Effector memory CD8-positive, alpha-beta T cell (primary cell): Measurements from ENCODE around the gene RAMACL.
A peak's percentile ranks its signal among the peaks of the same experiment; 100 is the strongest.

ENCODE experiments used
- ATAC-seq: fragments of 150-1000 bp; cut with Tn5 transposase; replicated peaks from 2 replicates; pipeline ENCODE4 v1.10.0; 2021; ENCODE audit warnings: mild to moderate bottlenecking, moderate library complexity
- DNase-seq, 3 experiments: peaks; one replicate each; pipeline ENCODE4 v3.0.0; 2021
- H3K27ac Mint-ChIP-seq, 2 donors: one replicate each; pipeline ENCODE4 v1.8.0; 2022; ENCODE audit warnings: mild to moderate bottlenecking in 2 of 2, mixed read lengths in 2 of 2, moderate library complexity in 2 of 2
- H3K27me3 Mint-ChIP-seq, 2 donors: one replicate each; pipeline ENCODE4 v1.8.0; 2022; ENCODE audit warnings: mixed read lengths in 2 of 2
- H3K36me3 Mint-ChIP-seq: one replicate; pipeline ENCODE4 v1.8.0; 2022; ENCODE audit warnings: mild to moderate bottlenecking, moderate library complexity, mixed read lengths; ENCODE audit not compliant: insufficient read depth
- H3K4me1 Mint-ChIP-seq, 2 donors: one replicate each; pipeline ENCODE4 v1.8.0; 2022; ENCODE audit warnings: low read depth in 2 of 2, mixed read lengths in 2 of 2
- H3K4me3 Mint-ChIP-seq, 2 donors: one replicate each; pipeline ENCODE4 v1.8.0; 2022; ENCODE audit warnings: mild to moderate bottlenecking in 2 of 2, mixed read lengths in 2 of 2, moderate library complexity in 2 of 2
- H3K9me3 Mint-ChIP-seq, 2 donors: one replicate each; pipeline ENCODE4 v1.8.0; 2022; ENCODE audit warnings: mixed read lengths in 2 of 2

Gene RAMACL

GRCh38 chr6:166614171-166614583 is 27.7 kb upstream of the RAMACL start:
- H3K27ac Mint-ChIP-seq = peak overlapping the region in 1 of 2 donors; percentile 20
- no peaks in the 10 kb centered on the region for H3K36me3 Mint-ChIP-seq
- ATAC-seq (no peak), DNase-seq (no peak)
- peaks cover 0 to 9% of the 10 kb centered on the region in 2 donors for H3K27me3 Mint-ChIP-seq
- H3K4me1 Mint-ChIP-seq = no peaks in the 10 kb centered on the region
- no peak overlapping the region for H3K4me3 Mint-ChIP-seq
- H3K9me3 Mint-ChIP-seq = no peaks in the 10 kb centered on the region

GRCh38 chr6:166613027-166613426 is 26.5 kb upstream of the RAMACL start:
- no peak overlapping the region for H3K27ac Mint-ChIP-seq
- no peaks in the 10 kb centered on the region for H3K36me3 Mint-ChIP-seq
- ATAC-seq (no peak), DNase-seq (no peak)
- H3K27me3 Mint-ChIP-seq = peaks cover 0 to 9% of the 10 kb centered on the region in 2 donors
- no peak overlapping the region for H3K4me3 Mint-ChIP-seq
- no peaks in the 10 kb centered on the region for H3K9me3 Mint-ChIP-seq
- no peaks in the 10 kb centered on the region for H3K4me1 Mint-ChIP-seq

GRCh38 chr6:166612471-166612881 is 26.0 kb upstream of the RAMACL start:
- DNase-seq (no peak), ATAC-seq (no peak)
- H3K27me3 Mint-ChIP-seq = peaks cover 0 to 9% of the 10 kb centered on the region in 2 donors
- H3K36me3 Mint-ChIP-seq = no peaks in the 10 kb centered on the region
- H3K4me1 Mint-ChIP-seq = no peaks in the 10 kb centered on the region
- no peak overlapping the region for H3K27ac Mint-ChIP-seq
- no peaks in the 10 kb centered on the region for H3K9me3 Mint-ChIP-seq
- no peak overlapping the region for H3K4me3 Mint-ChIP-seq

- no peak overlapping the region for H3K4me3 Mint-ChIP-seq
- no peaks in the 10 kb centered on the region for H3K4me1 Mint-ChIP-seq
- ATAC-seq = no peak
- no peaks in the 10 kb centered on the region for H3K9me3 Mint-ChIP-seq
- no peak for DNase-seq
- H3K27me3 Mint-ChIP-seq = peaks cover 0 to 9% of the 10 kb centered on the region in 2 donors
- no peaks in the 10 kb centered on the region for H3K36me3 Mint-ChIP-seq
- H3K27ac Mint-ChIP-seq = no peak overlapping the region
Observed at GRCh38 chr6:166611631-166612030, 25.2 kb upstream of the RAMACL start.

- Mint-ChIP-seq H3K4me1 (no peaks in the 10 kb centered on the region), H3K27ac (no peak overlapping the region), H3K36me3 (no peaks in the 10 kb centered on the region), H3K9me3 (no peaks in the 10 kb centered on the region), H3K27me3 (peaks cover 0 to 12% of the 10 kb centered on the region in 2 donors), H3K4me3 (no peak overlapping the region)
- ATAC-seq (no peak), DNase-seq (no peak)
Observed at GRCh38 chr6:166610069-166610468, 23.6 kb upstream of the RAMACL start.

GRCh38 chr6:166608774-166609173 is 22.3 kb upstream of the RAMACL start:
- Mint-ChIP-seq H3K9me3 (no peaks in the 10 kb centered on the region), H3K36me3 (no peaks in the 10 kb centered on the region), H3K27me3 (peaks cover under 1 to 9% of the 10 kb centered on the region in 2 donors), H3K4me3 (no peak overlapping the region), H3K4me1 (no peaks in the 10 kb centered on the region), H3K27ac (no peak overlapping the region)
- DNase-seq (no peak), ATAC-seq (no peak)

GRCh38 chr6:166605752-166606151 is 19.3 kb upstream of the RAMACL start:
- Mint-ChIP-seq H3K9me3 (no peaks in the 10 kb centered on the region), H3K27me3 (peaks cover 21 to 28% of the 10 kb centered on the region in 2 donors), H3K4me1 (no peaks in the 10 kb centered on the region), H3K4me3 (no peak overlapping the region), H3K27ac (no peak overlapping the region), H3K36me3 (no peaks in the 10 kb centered on the region)
- DNase-seq (no peak), ATAC-seq (no peak)

- no peak for DNase-seq
- H3K9me3 Mint-ChIP-seq = no peaks in the 10 kb centered on the region
- peaks cover 21 to 32% of the 10 kb centered on the region in 2 donors for H3K27me3 Mint-ChIP-seq
- no peaks in the 10 kb centered on the region for H3K36me3 Mint-ChIP-seq
- H3K27ac Mint-ChIP-seq = no peak overlapping the region
- H3K4me1 Mint-ChIP-seq = no peaks in the 10 kb centered on the region
- no peak overlapping the region for H3K4me3 Mint-ChIP-seq
- no peak for ATAC-seq
Observed at GRCh38 chr6:166604911-166605310, 18.4 kb upstream of the RAMACL start.

- DNase-seq (no peak), ATAC-seq (no peak)
- Mint-ChIP-seq H3K27ac (no peak overlapping the region), H3K27me3 (peaks cover 21 to 36% of the 10 kb centered on the region in 2 donors), H3K4me1 (no peaks in the 10 kb centered on the region), H3K36me3 (no peaks in the 10 kb centered on the region), H3K4me3 (no peak overlapping the region), H3K9me3 (no peaks in the 10 kb centered on the region)
Observed at GRCh38 chr6:166604328-166604727, 17.9 kb upstream of the RAMACL start.

- Mint-ChIP-seq H3K27ac (no peak overlapping the region), H3K36me3 (no peaks in the 10 kb centered on the region)
Observed at GRCh38 chr6:166603043-166603690, 16.7 kb upstream of the RAMACL start.

GRCh38 chr6:166601956-166602355 is 15.5 kb upstream of the RAMACL start:
- no peak for DNase-seq
- Mint-ChIP-seq H3K27ac (no peak overlapping the region), H3K4me1 (no peaks in the 10 kb centered on the region), H3K27me3 (peaks cover 21 to 40% of the 10 kb centered on the region in 2 donors), H3K9me3 (no peaks in the 10 kb centered on the region), H3K36me3 (no peaks in the 10 kb centered on the region), H3K4me3 (no peak overlapping the region)
- no peak for ATAC-seq

More at GRCh38 chr6:166603043-166603690, 16.7 kb upstream of the RAMACL start:
- Mint-ChIP-seq H3K4me1 (no peaks in the 10 kb centered on the region), H3K4me3 (no peak overlapping the region), H3K27me3 (peaks cover 21 to 36% of the 10 kb centered on the region in 2 donors), H3K9me3 (no peaks in the 10 kb centered on the region)
- DNase-seq (no peak), ATAC-seq (no peak)

GRCh38 chr6:166600931-166601330 is 14.5 kb upstream of the RAMACL start:
- Mint-ChIP-seq H3K9me3 (no peaks in the 10 kb centered on the region), H3K4me3 (no peak overlapping the region), H3K4me1 (no peaks in the 10 kb centered on the region), H3K36me3 (no peaks in the 10 kb centered on the region), H3K27ac (no peak overlapping the region), H3K27me3 (peaks cover 21 to 44% of the 10 kb centered on the region in 2 donors)
- DNase-seq = no peak
- ATAC-seq = no peak

- Mint-ChIP-seq H3K4me3 (no peak overlapping the region), H3K27me3 (peaks cover 21 to 35% of the 10 kb centered on the region in 2 donors), H3K27ac (no peak overlapping the region), H3K36me3 (no peaks in the 10 kb centered on the region), H3K9me3 (no peaks in the 10 kb centered on the region), H3K4me1 (no peaks in the 10 kb centered on the region)
- DNase-seq (no peak), ATAC-seq (no peak)
Observed at GRCh38 chr6:166599205-166599604, 12.7 kb upstream of the RAMACL start.

GRCh38 chr6:166598441-166599138 is 12.1 kb upstream of the RAMACL start:
- no peaks in the 10 kb centered on the region for H3K4me1 Mint-ChIP-seq
- ATAC-seq (no peak), DNase-seq (no peak)
- H3K4me3 Mint-ChIP-seq = no peak overlapping the region
- H3K27me3 Mint-ChIP-seq = peaks cover 19 to 33% of the 10 kb centered on the region in 2 donors
- no peak overlapping the region for H3K27ac Mint-ChIP-seq
- H3K36me3 Mint-ChIP-seq = no peaks in the 10 kb centered on the region
- H3K9me3 Mint-ChIP-seq = no peaks in the 10 kb centered on the region
